Measurements from ENCODE around the gene MAGI1. TPM values are rescaled to one million over a fixed set of nuclear protein-coding genes. Genes with fewer than 3 reads are reported as not detected.

Gene MAGI1
- polyA plus RNA-seq, 3 donors = not detected

- intact Hi-C loops (cut with micrococcal nuclease) = no loop called here
- H3K36me3 Mint-ChIP-seq = no peaks in the 10 kb centered on the region
- Histone ChIP-seq H3K36me3 (replicated peaks in 1 of 2; ENCODE audit: control insufficient read depth in 1 of 2, insufficient read depth in 2 of 2, low read length in 2 of 2) (no peaks in the 10 kb centered on the region), H3K4me2 (replicated peaks; ENCODE audit: extremely low read depth, low read length, poor library complexity, severe bottlenecking) (no peak overlapping the region), H3K27ac (ENCODE audit: low read depth in 1 of 2, low read length in 2 of 2) (no peak overlapping the region), H3K4me1 (ENCODE audit: control insufficient read depth in 1 of 2, insufficient read depth in 2 of 2, low read length in 2 of 2) (no peaks in the 10 kb centered on the region), H3K27me3 (ENCODE audit: control insufficient read depth in 2 of 2, insufficient read depth in 2 of 2, low read length in 2 of 2) (no peaks in the 10 kb centered on the region), H3K79me2 (ENCODE audit: insufficient read depth, low read length) (no peaks in the 10 kb centered on the region), H2AFZ (ENCODE audit: insufficient read depth, low read depth, low read length, poor library complexity, severe bottlenecking) (no peak overlapping the region), H3K9ac (ENCODE audit: insufficient read depth, low read length, poor library complexity, severe bottlenecking) (no peak overlapping the region), H4K20me1 (ENCODE audit: insufficient read depth, low read length) (no peaks in the 10 kb centered on the region), H3K9me3 (replicated peaks in 1 of 2; ENCODE audit: control insufficient read depth in 1 of 2, insufficient read depth in 1 of 2, low read length in 2 of 2) (no peaks in the 10 kb centered on the region), H3K4me3 (replicated peaks in 1 of 3; ENCODE audit: low read depth in 2 of 3, low read length in 3 of 3) (no peak overlapping the region)
- H3K9me3 Mint-ChIP-seq = peaks cover 0 to 2% (median 0%) of the 10 kb centered on the region in 7 donors
- WGBS (ENCODE audit: insufficient coverage) = 83% methylated on average over 2 of the region's 10 CpGs
- H3K4me3 Mint-ChIP-seq = no peak overlapping the region
- no peak for DNase-seq
- TF ChIP-seq CTCF (IDR thresholded peaks at IDR 0.05) = no peak
- peaks cover 3% of the 10 kb centered on the region for H3K4me1 Mint-ChIP-seq
- peaks cover 1 to 3% (median 2%) of the 10 kb centered on the region in 3 donors for H3K27me3 Mint-ChIP-seq (ENCODE audit: low read depth in 3 of 3)
- no peak overlapping the region for H3K27ac Mint-ChIP-seq
These were observed 637.1 kb downstream of the MAGI1 start for GRCh38 chr3:65401359-65402305.

GRCh38 chr3:65400899-65401298 lies 637.8 kb downstream of the MAGI1 start:
- Mint-ChIP-seq H3K9me3 (peaks cover 0 to 3% (median 0%) of the 10 kb centered on the region in 7 donors), H3K27me3 (ENCODE audit: low read depth in 3 of 3) (peaks cover under 1 to 3% (median 1%) of the 10 kb centered on the region in 3 donors), H3K27ac (no peak overlapping the region), H3K36me3 (no peaks in the 10 kb centered on the region), H3K4me1 (no peaks in the 10 kb centered on the region), H3K4me3 (no peak overlapping the region)
- Histone ChIP-seq H3K9ac (ENCODE audit: insufficient read depth, low read length, poor library complexity, severe bottlenecking) (no peak overlapping the region), H3K27ac (ENCODE audit: low read depth in 1 of 2, low read length in 2 of 2) (no peak overlapping the region), H3K4me1 (ENCODE audit: control insufficient read depth in 1 of 2, insufficient read depth in 2 of 2, low read length in 2 of 2) (no peaks in the 10 kb centered on the region), H2AFZ (ENCODE audit: insufficient read depth, low read depth, low read length, poor library complexity, severe bottlenecking) (no peak overlapping the region), H3K36me3 (replicated peaks in 1 of 2; ENCODE audit: control insufficient read depth in 1 of 2, insufficient read depth in 2 of 2, low read length in 2 of 2) (no peaks in the 10 kb centered on the region), H3K4me2 (replicated peaks; ENCODE audit: extremely low read depth, low read length, poor library complexity, severe bottlenecking) (no peak overlapping the region), H4K20me1 (ENCODE audit: insufficient read depth, low read length) (no peaks in the 10 kb centered on the region), H3K79me2 (ENCODE audit: insufficient read depth, low read length) (no peaks in the 10 kb centered on the region), H3K4me3 (replicated peaks in 1 of 3; ENCODE audit: low read depth in 2 of 3, low read length in 3 of 3) (no peak overlapping the region), H3K9me3 (replicated peaks in 1 of 2; ENCODE audit: control insufficient read depth in 1 of 2, insufficient read depth in 1 of 2, low read length in 2 of 2) (no peaks in the 10 kb centered on the region), H3K27me3 (ENCODE audit: control insufficient read depth in 2 of 2, insufficient read depth in 2 of 2, low read length in 2 of 2) (no peaks in the 10 kb centered on the region)
- WGBS (ENCODE audit: insufficient coverage) = no CpG with 5 or more reads among the region's 5 CpGs
- intact Hi-C loops (cut with micrococcal nuclease) = no loop called here
- no peak for TF ChIP-seq CTCF (IDR thresholded peaks at IDR 0.05)
- no peak for DNase-seq

All from CD14-positive monocyte (primary cell).